ENCODE results near the gene TCP10L.
"Not testable (repeated sequence)": the region's sequence is repeated elsewhere in the genome, so short reads cannot be mapped to it uniquely, and the experiment has no call there.

The TCP10L gene

DNA sequence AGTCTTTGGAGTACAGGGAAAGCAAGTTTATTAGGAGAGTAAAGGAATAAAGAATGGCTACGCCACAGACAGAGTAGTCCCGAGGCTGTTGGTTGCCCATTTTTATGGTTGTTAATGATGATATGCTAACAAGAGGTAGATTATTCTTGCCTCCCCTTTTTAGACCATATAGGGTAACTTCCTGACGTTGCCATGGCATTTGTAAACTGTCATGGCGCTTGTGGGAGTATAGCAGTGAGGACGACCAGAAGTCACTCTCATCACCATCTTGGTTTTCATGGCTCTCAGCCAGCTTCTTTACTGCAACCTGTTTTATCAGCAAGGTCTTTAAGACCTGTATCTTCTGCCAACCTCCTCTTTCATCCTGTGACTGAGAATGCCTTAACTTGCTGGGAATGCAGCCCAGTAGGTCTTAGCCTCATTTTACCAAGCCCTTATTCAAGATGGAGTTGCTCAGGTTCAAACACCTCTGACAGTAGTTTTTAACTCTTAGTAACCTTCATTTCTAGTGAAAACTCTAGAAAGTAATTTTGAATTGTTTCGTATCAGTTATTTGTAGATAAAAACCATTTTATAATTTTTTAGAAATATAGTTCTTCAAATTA lies 26.2 kb downstream of the TCP10L start:
- FAIRE-seq = no peak
- DNase-seq (ENCODE audit: insufficient read length, low spot score) = no peak

DNA sequence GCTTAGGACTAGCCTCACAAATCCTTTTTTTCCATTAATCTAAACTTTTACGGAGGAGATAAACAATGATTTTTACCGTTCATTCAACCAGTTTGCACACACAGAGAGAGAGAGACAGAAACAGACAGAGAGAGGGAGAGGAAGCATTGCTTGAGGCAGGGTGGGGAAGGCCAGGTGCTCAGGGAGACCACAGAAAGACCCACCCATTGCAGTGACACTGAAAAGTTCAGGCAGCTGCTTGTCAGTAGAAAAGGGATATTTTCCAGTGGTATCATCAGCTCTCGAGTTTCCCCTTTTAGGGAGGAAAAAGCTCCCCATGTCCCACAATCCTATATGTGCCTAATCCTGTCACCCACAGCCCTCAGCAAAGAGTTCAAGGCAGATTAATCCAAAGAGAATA lies 27.2 kb downstream of the TCP10L start:
- DNase-seq (ENCODE audit: insufficient read length, low spot score) = no peak
- FAIRE-seq = no peak

DNA sequence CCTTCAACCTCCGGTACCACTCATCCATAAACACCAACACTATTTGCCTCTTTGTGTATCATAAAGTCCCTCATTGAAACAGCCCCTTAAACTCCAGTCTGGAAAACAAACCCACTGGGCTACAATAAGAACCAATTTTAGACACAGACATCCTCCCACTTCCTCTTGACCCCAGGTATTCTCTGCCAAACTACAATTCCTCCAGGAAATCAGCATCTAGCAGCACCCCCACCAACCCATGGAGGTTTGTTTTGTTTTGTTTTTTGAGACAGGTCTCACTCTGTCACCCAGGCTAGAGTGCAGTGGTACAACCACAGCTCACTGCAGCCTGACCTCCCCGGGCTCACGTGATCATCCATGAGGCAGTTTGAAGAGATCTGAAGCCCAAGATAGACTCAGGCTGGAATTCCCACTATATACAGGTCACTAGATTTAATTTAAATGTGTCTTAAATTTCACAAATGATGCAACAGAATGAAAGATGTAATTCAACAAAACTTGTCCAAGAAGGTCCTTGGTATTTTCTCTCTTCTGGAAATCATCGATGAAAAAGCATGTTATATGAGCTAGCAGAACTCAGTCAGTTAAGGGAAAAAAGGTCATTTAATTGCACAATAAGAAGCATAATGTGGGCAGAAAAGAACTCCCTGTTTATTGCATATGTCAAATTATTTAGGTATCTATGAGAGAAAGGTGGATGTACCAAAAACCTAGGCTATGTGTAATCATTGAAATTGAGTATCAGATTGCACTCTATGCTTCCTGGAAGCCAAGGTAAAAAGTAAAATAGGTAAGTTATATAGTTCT lies 30.3 kb downstream of the TCP10L start:
- no peak for DNase-seq (ENCODE audit: insufficient read length, low spot score)

DNA sequence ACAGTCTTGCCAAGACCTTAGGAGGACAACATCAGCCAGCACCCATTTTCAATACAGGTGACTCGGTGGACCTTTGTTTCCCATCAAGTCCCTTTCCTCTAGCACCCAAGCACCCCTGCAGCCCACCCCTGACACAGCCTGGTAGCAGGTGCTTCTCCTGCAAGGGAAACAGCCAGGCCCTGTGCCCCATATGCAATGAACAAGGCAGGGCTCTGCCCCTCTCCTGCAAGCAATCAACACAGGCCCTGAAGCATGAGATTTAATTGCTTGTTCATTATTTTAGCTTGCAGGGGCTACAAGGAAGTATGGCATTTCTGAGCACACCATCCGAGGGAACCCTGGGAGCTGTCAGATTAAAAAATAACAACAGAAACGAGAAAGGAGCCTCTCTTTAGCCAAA lies 35.4 kb downstream of the TCP10L start:
- no peak for DNase-seq (ENCODE audit: insufficient read length, low spot score)
- FAIRE-seq = no peak

More for the DNA sequence above, 30.3 kb downstream of the TCP10L start:
- no peak for FAIRE-seq

DNA sequence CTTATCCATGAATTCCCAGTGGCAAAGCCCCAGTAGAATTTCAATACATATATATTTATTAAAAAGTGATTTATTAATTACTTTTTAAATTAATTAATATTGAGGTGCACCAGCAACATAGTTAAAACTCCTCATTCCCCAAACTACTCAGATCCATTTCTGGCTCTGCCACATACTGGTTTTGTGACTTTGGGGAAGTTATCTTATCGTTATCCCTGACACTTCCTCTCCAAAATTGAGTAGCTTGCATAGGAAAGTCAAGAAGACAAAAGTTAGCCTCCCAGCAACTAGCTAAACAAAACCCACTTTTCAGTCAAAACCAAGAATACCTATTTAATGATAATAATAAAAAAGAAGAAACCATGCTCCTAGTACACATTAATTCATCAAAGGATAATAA lies 35.9 kb downstream of the TCP10L start:
- no peak for FAIRE-seq
- DNase-seq (ENCODE audit: insufficient read length, low spot score) = no peak

DNA sequence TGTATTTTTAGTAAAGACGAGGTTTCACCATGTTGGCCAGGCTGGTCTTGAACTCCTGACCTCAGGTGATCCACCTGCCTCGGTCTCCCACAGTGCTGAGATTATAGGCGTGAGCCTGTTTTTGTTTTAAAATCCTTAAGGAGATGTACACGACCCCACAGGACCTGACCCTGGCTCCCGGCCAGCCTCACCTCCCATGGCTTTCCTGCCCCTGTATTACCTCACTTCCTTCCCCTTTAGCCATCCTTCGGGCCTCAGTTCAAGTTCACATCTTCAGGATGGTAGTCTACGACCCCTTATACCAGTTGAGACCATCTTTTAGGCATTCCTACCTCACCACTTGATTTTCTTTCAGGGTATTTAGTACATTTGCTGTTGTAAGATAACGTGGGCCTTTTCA lies 36.3 kb downstream of the TCP10L start:
- FAIRE-seq = no peak
- DNase-seq (ENCODE audit: insufficient read length, low spot score) = no peak

DNA sequence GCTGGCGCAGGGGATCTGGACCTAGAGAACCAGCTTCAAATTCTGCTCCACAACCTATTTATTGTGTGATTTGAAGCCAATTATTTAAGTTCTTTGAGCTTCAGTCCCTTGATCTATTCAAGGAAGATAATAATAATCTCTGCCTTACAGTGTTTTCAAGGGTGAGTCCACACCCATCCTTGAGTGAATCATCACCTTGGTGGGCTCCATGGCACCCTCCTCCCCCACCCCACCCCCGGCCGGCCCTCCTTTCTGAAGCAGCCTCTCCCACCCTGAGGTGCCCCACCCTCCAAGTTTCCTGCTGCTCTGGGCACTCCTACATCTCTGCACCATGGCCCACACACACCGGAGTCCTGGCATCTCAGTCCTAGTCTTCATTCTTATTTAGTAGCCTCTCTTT lies 38.3 kb downstream of the TCP10L start:
- DNase-seq (ENCODE audit: insufficient read length, low spot score) = no peak
- FAIRE-seq = no peak

DNA sequence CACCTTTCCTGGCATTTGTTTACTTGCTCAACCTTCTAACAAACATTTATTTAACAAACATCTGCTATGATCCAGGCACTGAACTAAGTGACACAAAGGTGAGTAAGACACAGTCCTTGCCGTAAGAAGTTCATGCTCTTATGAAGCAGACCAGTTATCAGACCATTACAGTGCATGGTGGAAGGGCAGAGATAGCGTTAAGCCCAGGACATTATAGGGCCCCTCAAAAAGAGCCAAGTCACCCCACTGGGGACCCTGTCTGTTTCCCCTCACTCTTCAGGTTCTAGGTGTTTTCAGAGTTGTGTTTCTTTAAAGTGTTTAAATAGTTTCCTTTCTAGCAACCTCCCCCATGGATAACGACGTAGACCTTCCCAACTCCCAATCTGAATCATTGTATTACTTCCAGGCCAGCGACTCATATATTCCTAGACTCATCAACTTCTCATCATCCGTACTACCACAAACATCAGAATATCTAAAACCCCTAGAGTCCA lies 39.3 kb downstream of the TCP10L start:
- no peak for DNase-seq (ENCODE audit: insufficient read length, low spot score)
- no peak for FAIRE-seq

DNA sequence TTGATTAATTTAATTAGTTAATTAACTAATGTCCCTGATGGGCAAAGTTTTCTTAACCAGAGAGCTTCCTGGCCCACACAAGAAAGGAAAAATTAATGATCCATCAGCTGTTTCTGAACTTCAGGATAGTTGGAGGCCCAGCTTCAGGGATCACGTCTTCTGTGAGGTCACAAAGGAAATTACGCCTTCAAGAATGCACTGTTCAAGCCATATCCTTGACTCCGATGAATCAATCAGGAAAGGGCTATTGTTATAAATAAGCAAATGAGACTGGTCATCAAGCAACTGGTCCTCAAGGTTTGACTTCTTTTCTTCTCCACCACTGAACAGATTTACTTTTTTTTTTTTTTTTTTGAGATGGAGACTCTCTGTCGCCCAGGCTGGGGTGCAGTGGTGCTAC lies 40.6 kb downstream of the TCP10L start:
- no peak for DNase-seq (ENCODE audit: insufficient read length, low spot score)
- FAIRE-seq = no peak

DNA sequence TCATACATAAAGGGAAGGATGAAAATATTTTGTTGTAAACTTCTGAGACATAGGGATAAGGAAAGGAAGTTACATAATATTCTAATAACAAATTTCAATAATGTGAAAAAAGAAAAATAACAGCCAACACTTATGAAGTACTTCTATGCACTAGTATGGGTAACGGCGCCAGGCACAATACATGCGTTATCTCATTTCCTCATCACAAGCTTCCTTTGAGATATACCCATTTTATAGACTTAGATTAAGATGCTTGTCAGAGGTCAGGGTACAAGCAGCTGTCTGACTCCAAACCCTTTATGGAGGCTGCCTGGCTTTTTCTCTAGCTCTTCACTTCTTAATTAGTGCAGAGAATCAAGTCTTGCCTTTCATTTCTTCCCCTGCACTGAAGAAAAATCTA lies 41.3 kb downstream of the TCP10L start:
- no peak for DNase-seq (ENCODE audit: insufficient read length, low spot score)
- FAIRE-seq = no peak

DNA sequence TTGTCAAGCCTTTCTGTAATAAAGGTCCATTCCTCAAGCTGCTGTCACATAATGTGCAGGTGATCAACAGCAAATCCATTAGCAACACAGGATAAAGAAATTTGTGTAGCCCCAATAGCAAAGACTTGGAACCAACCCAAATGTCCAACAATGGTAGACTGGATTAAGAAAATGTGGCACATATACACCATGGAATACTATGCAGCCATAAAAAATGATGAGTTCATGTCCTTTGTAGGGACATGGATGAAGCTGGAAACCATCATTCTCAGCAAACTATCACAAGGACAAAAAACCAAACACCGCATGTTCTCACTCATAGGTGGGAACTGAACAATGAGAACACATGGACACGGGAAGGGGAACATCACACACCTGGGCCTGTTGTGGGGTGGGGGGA lies 42.3 kb downstream of the TCP10L start:
- not testable (repeated sequence) for DNase-seq (ENCODE audit: insufficient read length, low spot score); FAIRE-seq

DNA sequence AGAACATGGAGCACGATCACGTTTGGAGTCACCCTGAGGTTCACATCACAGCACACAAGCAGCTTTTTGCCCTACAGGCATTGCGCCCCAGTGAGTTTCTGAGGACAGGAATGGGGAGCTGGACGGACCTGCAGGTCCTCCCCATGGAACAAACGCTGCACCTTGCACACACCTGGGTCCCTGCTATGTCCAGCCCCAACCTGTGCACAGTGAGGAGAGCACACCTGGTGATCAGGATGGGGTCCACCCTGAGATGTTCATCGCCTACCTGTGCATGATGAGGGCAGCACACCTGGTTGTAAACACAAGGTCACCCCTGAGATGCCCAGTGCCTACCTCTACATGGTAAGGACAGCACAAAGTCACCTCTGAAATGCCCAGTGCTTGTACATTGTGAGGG lies 45.9 kb downstream of the TCP10L start:
- DNase-seq (ENCODE audit: insufficient read length, low spot score) (no peak), FAIRE-seq (no peak)

DNA sequence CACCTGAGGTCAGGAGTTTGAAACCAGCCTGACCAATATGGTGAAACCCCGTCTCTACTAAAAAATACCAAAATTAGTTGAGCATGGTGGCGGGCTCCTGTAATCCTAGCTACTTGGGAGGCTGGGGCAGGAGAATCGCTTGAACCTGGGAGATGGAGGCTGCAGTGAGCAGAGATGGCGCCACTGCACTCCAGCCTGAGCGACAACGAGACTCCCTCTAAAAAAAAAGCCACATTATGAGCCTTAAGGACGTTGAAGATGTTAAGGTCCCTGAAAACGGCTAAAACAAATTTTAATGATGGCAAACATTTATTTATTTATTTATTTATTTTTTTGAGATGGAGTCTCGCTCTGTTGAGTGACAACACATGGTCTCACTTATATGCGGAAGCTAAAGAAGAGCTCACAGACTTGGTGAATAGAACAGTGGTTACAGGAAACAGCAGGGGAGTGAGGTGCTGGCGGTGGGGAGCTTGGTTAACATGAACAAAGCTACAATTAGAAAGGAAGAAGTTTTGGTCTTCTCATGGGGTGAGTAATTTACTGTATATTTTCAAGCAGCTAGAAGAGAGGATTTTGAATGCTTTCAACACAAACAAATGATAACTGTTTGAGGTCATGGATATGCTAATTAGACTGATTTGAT lies 47.1 kb downstream of the TCP10L start:
- FAIRE-seq (no peak), DNase-seq (ENCODE audit: insufficient read length, low spot score) (no peak)

DNA sequence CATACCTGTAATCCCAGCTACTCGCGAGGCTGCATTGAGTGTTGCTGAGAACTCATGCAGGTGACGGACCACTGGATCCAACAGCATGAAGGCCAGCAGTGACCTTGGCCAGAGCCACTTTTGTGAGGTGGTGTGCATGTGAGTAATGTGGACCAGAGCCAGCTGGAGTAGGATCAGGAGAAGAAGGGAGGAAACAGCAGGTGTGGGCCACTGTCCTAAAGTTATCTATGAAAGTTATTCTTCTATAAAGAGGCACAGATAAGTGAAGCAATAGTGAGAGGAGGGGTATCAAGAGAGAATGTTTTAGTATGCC lies 47.8 kb downstream of the TCP10L start:
- FAIRE-seq = no peak
- no peak for DNase-seq (ENCODE audit: insufficient read length, low spot score)

DNA sequence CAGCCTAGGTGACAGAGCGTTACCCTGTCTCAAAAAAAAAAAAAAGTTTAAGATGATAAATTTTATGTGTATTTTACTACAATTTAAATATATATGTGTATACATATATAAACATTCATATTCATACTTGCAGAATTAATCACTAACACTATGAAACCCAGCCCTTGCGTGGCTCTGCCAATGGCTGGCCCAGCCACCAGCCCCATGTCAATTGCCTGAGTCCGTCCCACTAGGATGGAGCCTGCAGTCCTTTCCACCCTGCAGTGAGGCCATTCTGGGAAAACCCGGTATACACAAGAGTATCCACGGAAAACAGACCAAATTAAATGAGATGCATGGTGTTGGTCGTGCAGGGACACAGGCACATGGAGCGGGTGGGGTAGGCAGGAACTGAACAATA lies 49.7 kb downstream of the TCP10L start:
- FAIRE-seq = no peak
- no peak for DNase-seq (ENCODE audit: insufficient read length, low spot score)

DNA sequence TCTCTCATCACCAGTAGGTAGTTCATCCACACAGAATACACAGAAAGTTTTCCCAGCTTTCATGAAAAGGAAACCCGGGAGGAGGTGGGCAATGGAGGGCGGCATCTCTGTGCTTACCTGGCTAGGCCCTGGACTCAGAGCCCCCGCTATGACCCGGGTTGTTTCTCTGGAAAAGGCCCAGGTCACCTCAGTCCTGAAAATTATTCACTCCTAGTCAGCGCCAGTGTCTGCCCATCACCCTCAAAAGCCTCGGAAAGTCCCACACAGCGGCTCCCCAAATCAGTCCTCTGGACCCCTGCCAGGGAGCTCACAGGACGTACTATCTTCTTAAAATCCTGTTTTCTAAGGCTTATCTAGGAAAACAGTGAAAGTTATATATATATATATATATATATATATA lies 51.2 kb downstream of the TCP10L start:
- DNase-seq (ENCODE audit: insufficient read length, low spot score) = no peak
- FAIRE-seq = no peak

DNA sequence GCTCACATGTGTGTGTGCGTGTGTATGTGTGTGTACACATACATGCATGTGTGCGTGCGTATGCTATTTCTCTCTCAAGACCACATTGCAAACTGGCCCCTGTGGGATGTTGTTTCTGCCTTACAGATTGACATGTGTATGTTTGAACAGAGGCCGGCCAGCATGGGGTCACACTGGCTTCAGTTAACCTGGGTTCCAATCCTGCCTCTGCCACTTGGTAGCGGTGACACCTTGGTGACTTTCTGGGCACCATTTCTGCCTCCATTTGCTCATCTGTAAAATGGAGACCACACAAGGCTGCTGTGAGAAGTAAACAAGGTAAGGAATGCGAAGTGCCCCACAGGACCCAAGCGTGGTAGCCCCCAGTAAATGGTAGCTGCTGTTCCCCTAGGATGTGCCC lies 51.7 kb downstream of the TCP10L start:
- no peak for FAIRE-seq
- DNase-seq (ENCODE audit: insufficient read length, low spot score) = no peak

DNA sequence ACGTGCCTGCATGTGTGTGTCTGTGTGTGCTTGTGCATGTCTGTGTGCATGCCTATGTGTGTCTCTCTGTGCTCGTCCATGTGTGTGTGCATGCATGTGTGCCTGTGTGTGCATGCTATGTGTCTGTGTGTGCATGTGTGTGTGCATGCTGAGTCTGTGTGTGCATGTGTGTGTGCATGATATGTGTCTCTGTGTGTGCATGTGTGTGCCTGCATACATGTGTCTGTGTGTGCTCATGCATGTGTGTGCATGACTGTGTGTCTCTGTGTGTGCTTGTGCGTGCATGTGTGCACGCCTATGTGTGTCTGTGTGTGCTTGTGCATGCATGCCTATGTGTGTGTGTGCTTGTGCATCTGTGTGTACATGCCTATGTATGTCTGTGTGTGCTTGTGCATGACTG lies 52.3 kb downstream of the TCP10L start:
- FAIRE-seq = no peak
- DNase-seq (ENCODE audit: insufficient read length, low spot score) = no peak

DNA sequence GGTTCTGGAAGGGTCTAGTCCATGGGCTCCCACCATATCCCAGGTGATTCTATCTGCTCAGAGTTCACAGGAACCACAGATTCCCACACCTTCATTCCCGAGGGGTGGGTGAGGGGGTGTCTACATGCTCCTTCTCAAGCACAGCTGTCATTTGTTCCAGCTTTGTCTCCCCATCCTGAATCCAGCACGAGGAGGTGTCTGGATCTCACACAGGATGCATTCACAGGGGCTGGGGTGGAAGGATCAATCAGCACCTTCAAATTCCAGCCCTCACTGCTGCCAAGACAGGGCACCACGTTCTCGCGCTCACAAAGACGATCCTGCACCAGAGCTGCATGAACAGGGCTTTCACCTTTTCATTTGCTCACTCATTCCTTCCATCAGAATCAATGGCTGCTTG lies 52.7 kb downstream of the TCP10L start:
- FAIRE-seq (no peak), DNase-seq (ENCODE audit: insufficient read length, low spot score) (no peak)

DNA sequence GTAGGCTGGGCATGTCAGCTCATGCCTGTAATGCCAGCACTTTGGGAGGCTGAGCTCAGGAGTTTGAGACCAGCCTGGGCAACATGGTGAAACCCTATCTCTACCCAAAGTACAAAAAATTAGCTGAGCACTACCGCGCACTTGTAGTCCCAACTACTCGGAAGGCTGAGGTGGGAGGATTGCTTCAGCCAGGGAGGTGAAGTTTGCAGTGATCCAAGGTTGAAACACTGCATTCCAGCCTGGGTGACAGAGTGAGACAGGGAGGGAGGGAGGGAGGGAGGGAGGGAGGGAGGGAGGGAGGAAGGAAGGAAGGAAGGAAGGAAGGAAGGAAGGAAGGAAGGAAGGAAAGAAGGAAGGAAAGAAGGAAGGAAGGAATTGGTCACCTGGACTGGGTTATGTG lies 53.8 kb downstream of the TCP10L start:
- not testable (repeated sequence) for DNase-seq (ENCODE audit: insufficient read length, low spot score); FAIRE-seq

DNA sequence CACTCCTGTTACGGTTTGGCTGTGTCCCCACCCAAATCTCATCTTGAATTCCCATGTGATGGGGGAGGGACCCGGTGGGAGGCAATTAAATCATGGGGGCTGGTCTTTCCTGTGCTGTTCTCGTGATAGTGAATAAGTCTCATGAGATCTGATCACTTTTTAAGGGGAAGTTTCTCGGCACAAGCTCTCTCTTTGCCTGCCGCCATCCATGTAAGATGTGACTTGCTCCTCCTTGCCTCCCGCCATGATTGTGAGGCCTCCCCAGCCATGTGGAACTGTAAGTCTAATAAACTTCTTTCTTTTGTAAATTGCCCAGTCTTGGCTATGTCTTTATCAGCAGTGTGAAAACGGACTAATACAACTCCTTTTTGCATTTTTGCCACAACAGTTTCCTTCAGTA lies 54.5 kb downstream of the TCP10L start:
- DNase-seq (ENCODE audit: insufficient read length, low spot score); FAIRE-seq: not testable (repeated sequence)

DNA sequence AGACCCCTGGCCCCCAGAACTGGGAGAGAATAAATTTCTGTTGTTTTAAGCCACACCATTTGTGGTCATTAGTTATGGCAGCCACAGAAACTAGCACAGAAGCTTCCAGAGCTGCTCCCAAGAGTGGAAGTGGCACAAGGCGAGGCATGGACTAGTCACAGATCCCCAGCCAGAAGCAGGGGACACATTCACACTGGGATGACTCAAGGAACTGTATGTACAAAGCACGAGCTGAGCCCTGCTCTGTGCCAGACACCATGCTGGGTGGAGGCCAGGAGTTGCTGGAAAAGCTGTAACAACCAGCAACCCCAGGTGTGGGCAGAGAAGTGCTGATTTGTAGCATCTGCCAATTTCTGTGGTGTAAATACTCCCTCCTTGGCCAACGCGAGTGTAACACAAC lies 55.6 kb downstream of the TCP10L start:
- no peak for DNase-seq (ENCODE audit: insufficient read length, low spot score)
- no peak for FAIRE-seq
